22Rv1 (cell line): Measurements from ENCODE around the gene TMED10.

Experiments used
- H3K27ac ChIP-seq: fragments of 450-650 bp; 2 replicates; pipeline ENCODE4 v1.5.1; 2017
- ZFX ChIP-seq: fragments of 450-650 bp; IDR thresholded peaks from 2 replicates; pipeline ENCODE4 v1.6.1; 2017; ENCODE audit warnings: antibody characterized with exemption, borderline replicate concordance
- TF ChIP-seq, protein P1 (sequence below): fragments of 450-650 bp; IDR thresholded peaks from 2 replicates; pipeline ENCODE4 v1.5.1; 2017; ENCODE audit warnings: mild to moderate bottlenecking

Gene TMED10

DNA sequence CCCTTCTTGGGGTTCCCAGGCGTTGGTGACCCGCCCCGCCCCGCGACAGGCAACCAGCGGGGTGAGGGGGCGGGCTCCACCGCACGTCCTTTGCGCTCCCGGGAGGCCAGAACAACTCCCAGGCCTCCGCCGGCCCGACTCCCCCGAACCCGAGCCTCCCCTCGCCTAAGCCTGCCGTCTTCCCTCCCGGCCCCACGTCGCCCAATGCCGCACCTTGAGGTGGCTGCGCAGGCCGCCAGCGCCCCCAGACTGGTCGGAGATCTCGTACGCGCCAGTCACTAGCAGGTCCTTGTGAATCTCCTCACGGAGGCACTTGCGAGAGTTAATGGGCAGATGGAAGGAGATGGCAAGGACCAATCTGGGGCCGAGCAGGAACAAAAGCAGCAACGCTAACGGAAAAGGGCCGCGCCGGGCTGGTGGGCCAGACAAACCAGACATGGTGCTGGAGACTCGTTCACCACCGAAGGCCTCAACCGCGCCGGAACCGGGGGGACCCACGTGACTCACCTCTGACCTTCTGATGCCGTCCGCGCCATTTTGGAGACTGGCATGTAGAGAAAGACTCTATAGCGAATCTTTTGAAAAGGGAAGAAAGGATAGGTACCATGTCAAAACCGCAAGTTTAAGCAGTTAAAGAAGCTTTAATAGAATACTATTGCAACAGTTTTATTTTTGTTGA is at the start of gene TMED10:
Gene TMED10 (minus strand): TSS at position 471 of the 679 bp plus-strand sequence. CDS start 33 bp downstream, at position 438.
- H3K27ac ChIP-seq, result peak within 1 kb of the TSS; percentile 85
- TF ChIP-seq, protein P1, sequence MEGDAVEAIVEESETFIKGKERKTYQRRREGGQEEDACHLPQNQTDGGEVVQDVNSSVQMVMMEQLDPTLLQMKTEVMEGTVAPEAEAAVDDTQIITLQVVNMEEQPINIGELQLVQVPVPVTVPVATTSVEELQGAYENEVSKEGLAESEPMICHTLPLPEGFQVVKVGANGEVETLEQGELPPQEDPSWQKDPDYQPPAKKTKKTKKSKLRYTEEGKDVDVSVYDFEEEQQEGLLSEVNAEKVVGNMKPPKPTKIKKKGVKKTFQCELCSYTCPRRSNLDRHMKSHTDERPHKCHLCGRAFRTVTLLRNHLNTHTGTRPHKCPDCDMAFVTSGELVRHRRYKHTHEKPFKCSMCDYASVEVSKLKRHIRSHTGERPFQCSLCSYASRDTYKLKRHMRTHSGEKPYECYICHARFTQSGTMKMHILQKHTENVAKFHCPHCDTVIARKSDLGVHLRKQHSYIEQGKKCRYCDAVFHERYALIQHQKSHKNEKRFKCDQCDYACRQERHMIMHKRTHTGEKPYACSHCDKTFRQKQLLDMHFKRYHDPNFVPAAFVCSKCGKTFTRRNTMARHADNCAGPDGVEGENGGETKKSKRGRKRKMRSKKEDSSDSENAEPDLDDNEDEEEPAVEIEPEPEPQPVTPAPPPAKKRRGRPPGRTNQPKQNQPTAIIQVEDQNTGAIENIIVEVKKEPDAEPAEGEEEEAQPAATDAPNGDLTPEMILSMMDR, result no peak
- no peak for TF ChIP-seq ZFX

DNA sequence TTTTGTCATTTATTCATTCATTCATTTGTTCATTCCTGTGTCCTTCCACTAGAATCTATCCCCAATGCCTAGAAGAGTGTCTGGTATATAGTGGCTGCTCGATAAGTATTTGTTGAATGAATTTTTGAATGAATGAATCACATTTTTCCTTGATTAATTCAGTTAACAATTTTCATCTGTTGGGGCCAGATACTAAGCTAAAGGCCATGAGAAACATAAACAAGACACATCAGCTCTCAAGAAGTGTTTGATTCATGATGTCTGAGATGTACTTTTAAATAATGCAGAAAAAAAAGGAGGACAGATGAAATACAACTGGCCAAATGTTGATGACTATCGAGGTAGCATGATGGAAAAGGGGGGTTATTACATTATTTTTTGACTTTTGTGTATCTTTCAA is 48.1 kb upstream of the TMED10 start:
- TF ChIP-seq, protein P1, result no peak
- no peak for TF ChIP-seq ZFX
- no peak overlapping the region for H3K27ac ChIP-seq

DNA sequence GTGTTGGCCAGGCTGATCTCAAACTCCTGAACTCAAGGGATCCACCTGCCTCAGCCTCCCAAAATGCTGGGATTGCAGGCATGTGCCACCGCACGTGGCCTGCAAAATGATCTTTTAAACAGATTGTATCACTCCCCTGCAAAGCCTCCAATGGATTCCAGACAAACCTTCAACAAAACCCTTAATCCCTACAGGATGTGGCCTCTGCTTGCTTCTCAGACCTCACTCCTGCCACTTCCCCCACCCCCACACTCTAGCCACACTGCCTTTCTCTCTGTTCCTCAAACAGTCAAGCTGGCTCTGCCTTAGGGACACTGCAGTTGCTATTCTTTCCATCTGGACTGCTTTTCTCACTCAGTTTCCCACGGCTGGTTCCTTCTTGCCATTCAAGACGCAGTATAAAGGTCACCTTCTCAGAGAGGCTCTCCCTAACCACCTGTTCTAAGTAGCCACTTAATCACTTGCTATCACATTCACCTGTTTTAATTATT is 47.3 kb upstream of the TMED10 start:
- TF ChIP-seq ZFX, result no peak
- TF ChIP-seq, protein P1, result no peak
- no peak overlapping the region for H3K27ac ChIP-seq

DNA sequence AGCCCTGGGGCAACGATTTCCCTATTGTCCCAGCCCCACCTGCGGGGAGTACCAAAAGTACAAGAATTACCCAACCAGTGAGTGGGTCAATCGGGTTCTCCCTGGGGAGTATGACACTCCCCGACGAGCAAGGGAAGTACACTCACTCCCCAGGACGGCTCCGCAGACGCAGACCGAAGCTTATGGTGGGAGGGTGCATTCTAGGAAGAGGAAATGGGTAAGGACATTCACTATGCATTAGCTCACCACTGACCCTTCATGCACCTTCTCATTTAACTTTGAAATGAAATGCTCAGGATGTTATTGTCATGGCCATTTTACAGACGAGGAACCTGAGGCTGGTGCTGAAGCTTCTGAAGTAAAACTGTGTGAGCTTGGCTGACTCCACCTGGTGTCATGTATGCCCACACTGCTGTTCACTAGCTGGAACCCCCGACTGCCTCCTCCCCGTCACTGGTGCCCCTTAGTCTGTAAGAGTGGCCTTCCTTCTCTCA is 45.8 kb upstream of the TMED10 start:
- no peak overlapping the region for H3K27ac ChIP-seq
- no peak for TF ChIP-seq ZFX
- TF ChIP-seq, protein P1, result no peak

DNA sequence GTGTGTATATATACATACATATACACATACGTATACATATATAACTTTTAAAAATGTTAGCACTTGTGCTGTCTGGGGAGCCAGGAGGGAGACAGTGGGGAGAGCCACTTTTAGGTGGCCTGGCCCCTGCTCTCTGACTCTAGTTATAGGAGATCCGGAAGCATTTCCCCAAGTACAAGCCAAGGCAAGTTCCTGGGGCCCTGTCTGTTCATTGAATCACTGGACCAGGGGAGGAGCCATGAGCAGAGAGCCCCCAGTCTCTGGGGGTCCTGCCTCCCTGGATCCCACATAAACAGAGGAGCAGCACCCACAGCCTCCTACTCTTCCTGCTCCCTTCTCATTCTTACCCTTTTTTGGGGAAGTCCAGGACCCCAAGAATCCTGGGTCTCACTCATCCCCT is 45.4 kb upstream of the TMED10 start:
- H3K27ac ChIP-seq, result no peak overlapping the region
- TF ChIP-seq ZFX, result no peak
- TF ChIP-seq, protein P1, result no peak

DNA sequence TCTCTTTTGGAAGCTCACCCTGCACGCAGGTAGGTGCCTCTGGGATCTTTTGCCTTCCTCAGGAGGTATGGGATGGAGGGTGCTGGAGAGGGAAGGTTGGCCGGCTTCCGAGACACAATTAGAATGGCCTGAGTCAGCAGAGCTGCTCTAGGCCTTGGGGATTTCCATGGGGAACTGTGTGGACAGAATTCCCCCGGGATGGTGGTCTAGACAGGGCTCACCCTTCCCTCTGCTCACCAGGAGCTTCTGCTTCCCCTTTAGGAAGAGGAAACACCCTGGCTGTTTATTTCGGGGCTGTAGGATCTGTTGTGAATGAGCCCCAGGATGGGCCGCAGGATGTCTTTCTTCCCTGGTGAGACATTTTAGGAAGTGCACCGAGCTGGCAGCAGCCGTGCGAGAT is 43.7 kb upstream of the TMED10 start:
- no peak overlapping the region for H3K27ac ChIP-seq
- TF ChIP-seq, protein P1, result no peak
- TF ChIP-seq ZFX, result no peak

DNA sequence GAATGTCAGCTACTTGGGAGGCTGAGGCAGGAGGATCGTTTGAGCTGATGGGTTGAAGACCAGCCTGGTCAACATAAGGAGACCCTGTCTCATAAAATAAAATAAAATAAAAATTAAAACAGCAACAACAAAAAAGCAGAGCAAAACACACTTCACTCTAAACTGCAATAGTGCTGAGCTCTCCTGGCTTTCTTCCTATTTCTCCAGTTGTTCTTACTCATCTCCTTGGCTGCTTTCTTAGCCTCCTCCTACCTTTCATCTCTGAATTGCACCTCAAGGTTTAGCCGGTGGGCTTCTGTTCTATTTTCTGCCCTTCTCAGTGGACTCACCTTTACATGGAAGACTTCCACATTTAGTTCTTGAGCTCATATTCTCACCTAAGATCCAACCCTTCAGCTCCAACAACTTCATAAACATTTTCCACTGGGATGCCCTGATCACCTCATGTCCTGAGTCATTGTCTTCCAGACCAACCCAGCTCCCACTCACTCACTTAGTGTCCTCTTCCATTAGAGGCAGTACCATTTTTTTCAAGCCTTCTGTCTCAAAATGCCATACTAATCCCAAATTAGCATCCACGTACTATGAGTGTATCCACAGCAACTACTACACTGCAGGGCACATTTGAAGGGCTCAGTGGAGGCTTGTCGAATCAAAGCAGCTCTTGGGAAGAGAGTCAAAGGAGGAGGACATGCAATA is 41.2 kb upstream of the TMED10 start:
- no peak overlapping the region for H3K27ac ChIP-seq
- TF ChIP-seq, protein P1, result no peak
- no peak for TF ChIP-seq ZFX
